GM20000 (cell line): ENCODE measurements around the gene BCL2L15.
A peak's percentile ranks its signal among the peaks of the same experiment; 100 is the strongest.

Experiments used
- DNase-seq: peaks from one replicate; pipeline ENCODE4 v3.0.0; 2012; ENCODE audit warnings: low spot score
- CTCF ChIP-seq: IDR thresholded peaks from 2 replicates; pipeline ENCODE4 v1.5.1; 2012; ENCODE audit warnings: mild to moderate bottlenecking, control low read depth; ENCODE audit errors: extremely low read depth, missing control alignments

The BCL2L15 gene

GRCh38 chr1:113918243-113918642 lies 30.9 kb upstream of the BCL2L15 start:
- DNase-seq, result no peak

GRCh38 chr1:113917400-113918082 lies 30.2 kb upstream of the BCL2L15 start:
- no peak for TF ChIP-seq CTCF
- no peak for DNase-seq

More at GRCh38 chr1:113918243-113918642, 30.9 kb upstream of the BCL2L15 start:
- no peak for TF ChIP-seq CTCF

GRCh38 chr1:113916974-113917373 lies 29.6 kb upstream of the BCL2L15 start:
- DNase-seq, result no peak
- no peak for TF ChIP-seq CTCF

- no peak for DNase-seq
- no peak for TF ChIP-seq CTCF
Measured at GRCh38 chr1:113913887-113914664, 26.7 kb upstream of the BCL2L15 start.

- TF ChIP-seq CTCF, result no peak
- DNase-seq, result no peak
Measured at GRCh38 chr1:113913312-113913668, 25.9 kb upstream of the BCL2L15 start.

DNA sequence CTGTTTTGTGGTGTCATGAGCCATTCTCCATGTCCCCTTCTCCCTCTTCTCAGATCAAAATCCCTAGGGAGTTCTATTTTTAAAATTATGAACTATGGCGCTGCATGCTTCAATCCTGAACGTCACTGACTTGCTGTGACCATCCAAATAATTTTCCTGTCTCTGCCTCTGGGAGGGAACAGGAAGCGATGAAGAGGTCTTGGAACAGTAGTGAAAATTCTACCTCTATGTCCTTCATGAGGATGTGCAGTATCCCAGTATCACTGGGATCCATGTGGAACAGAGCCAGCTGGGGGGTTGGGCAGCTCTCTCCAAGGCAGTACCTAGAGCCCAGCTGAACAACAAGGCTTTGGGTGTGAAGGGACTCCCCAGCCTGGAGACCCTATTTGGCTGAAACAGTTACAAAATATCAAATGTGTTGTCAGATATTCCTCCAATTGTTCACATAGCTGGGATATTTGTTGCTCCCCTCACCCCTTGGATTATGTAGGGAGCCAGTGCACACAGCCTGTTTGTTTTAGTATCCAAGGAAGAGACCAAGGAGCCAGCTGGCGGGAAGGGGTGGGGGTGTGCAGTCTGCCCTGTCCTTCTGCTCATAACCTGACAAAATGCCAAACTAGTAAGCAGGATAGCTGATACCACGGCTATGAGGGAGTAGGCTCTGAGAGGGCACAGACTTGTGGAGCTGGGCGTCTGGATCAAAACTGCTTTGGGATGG lies 25.4 kb upstream of the BCL2L15 start:
- DNase-seq, result no peak
- no peak for TF ChIP-seq CTCF

GRCh38 chr1:113905435-113905861 lies 18.1 kb upstream of the BCL2L15 start:
- no peak for TF ChIP-seq CTCF
- DNase-seq, result peak; percentile 13
